BJ (cell line): ENCODE results near the gene THAP4. TPM values are rescaled to one million over a fixed set of nuclear protein-coding genes. Genes with fewer than 3 reads are reported as not detected.

Experiments
- CTCF ChIA-PET: fragments of 350-600 bp; formaldehyde crosslinking; extraction: SDS; loops from one replicate; lab custom pipeline; 2021; ENCODE audit warnings: antibody characterized with exemption, inconsistent platforms; lab: Yijun Ruan, JAX
- POLR2A ChIA-PET: fragments of 300-600 bp; sonication (Branson Sonifier 250); formaldehyde crosslinking; extraction: SDS; loops from one replicate; lab custom pipeline; 2021; ENCODE audit warnings: antibody characterized with exemption; lab: Charles Lee
- DNase-seq: peaks from one replicate; pipeline ENCODE4 v3.0.0-alpha.2; 2011; ENCODE audit warnings: low read depth
- H3K27me3 ChIP-seq: 2 replicates; pipeline ENCODE4 v1.6.0; 2011; ENCODE audit warnings: low read length; ENCODE audit not compliant: control insufficient read depth, insufficient read depth
- H3K36me3 ChIP-seq: 2 replicates; pipeline ENCODE4 v1.5.1; 2011; ENCODE audit warnings: low read length; ENCODE audit not compliant: control insufficient read depth, insufficient read depth
- H3K4me3 ChIP-seq: 2 replicates; pipeline ENCODE4 v1.5.1; 2011; ENCODE audit warnings: low read depth, mild to moderate bottlenecking, control low read depth, low read length
- polyA plus RNA-seq: library from polyadenylated mRNA; depleted of rRNA; stranded (reverse); fragments of >200 nt; gene quantifications from 2 replicates; pipeline ENCODE4 v1.2.3, GENCODE V29; 2011
- TF ChIP-seq, protein P1 (sequence below): IDR thresholded peaks from 2 replicates; pipeline ENCODE4 v1.5.1; 2011; ENCODE audit warnings: low read depth, mild to moderate bottlenecking, control low read depth, inconsistent platforms, low read length, moderate library complexity; ENCODE audit not compliant: insufficient read depth

The THAP4 gene
- polyA plus RNA-seq, 1 experiment: 50.4 TPM

DNA sequence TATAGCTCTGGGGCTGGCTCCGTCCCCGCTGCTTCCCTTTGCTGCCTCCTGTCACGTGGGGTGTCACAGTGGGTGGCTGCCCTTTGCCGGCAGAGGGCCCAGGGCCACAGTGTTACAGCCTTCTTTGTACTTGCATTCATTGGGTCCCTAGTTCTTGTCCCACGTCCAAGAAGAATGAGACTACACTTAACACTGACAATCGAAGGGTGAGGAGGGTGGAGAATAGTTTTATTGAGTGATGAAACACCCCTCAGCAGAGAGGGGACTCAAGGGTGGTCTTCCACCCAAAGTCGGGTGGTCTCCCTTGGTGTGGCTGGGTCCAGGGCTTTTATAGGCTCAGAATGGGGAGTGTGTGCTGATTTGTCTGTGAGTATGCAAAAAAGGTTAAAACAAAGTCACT lies 2.4 kb upstream of the THAP4 start:
- ChIA-PET POLR2A (no interaction called here), CTCF (interaction anchor here (2.0 kb wide), 1 partner anchor 10 kb away, joined by 4 read pairs; no protein-coding TSS in a partner anchor)
- Histone ChIP-seq H3K27me3 (no peaks in the 10 kb centered on the region), H3K36me3 (peaks cover 3% of the 10 kb centered on the region), H3K4me3 (no peak overlapping the region)
- DNase-seq: no peak
- TF ChIP-seq, protein P1, sequence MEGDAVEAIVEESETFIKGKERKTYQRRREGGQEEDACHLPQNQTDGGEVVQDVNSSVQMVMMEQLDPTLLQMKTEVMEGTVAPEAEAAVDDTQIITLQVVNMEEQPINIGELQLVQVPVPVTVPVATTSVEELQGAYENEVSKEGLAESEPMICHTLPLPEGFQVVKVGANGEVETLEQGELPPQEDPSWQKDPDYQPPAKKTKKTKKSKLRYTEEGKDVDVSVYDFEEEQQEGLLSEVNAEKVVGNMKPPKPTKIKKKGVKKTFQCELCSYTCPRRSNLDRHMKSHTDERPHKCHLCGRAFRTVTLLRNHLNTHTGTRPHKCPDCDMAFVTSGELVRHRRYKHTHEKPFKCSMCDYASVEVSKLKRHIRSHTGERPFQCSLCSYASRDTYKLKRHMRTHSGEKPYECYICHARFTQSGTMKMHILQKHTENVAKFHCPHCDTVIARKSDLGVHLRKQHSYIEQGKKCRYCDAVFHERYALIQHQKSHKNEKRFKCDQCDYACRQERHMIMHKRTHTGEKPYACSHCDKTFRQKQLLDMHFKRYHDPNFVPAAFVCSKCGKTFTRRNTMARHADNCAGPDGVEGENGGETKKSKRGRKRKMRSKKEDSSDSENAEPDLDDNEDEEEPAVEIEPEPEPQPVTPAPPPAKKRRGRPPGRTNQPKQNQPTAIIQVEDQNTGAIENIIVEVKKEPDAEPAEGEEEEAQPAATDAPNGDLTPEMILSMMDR: no peak

DNA sequence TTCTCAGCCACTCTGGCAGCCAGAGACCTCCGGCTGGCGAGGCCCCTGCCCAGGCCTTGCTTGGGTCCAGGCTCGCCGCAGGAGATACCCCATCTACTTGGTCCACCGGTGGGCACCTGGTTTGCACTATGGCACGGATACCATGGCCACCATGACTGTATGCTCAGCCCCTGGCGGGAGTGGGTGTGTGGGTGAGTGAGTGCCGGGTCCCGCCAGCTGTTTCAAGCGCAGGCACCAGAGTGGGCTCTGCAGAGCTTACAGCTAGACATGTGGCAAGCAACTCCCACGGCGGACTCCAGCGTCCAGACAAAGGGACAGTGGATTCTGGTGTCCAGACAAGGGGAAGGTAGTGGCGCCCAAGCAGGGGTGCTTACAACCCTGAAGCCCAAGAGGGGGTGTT lies 2.0 kb upstream of the THAP4 start:
- CTCF ChIA-PET: interaction anchor here (1.4 to 2.0 kb wide), 2 partner anchors 9 to 10 kb away, joined by 3 to 4 read pairs; no protein-coding TSS in a partner anchor
- POLR2A ChIA-PET: no interaction called here

DNA sequence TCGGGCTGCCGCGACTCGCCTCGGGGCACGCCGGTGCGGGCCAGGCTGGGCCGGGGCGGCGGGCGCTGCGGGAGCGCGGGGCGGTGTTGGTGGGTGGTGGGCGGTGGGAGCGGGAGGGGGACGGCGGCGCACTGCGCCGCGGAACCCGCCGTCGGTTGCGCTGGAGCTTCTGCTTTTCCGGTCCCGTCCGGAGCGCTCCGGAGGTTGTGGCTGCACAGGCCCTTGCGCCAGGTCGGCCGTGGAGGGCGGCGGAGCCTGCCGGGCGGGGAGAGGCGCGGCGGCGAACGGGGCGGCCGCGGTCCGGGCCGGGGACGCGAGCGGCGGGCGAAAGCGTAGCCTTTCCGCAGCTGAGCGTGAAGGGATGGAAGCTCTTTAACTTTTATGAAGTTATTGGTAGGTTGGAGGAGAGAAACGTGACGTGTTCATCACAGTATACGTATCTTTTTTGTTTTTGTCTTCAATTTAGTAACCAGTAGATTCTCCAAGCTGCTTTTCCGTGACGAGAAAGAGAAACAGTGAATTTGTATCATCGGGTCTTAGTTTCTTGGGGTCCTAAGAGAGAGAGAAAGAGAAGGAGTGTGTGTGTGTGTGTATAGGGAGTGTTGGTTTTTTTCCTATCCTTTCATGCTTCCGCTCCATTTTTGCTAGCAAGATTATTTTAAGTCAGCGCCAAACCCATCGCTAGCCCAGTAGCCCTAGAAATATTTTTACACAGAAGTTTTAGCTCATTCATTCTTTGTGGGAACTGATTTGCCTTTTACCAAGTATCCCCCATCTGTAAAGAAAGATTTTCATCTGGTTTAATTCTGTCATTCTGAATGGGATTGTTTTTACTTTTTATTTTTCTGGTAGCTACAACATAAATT lies 1.1 kb upstream of the THAP4 start:
- H3K36me3 ChIP-seq: peaks cover 10% of the 10 kb centered on the region
- POLR2A ChIA-PET: no interaction called here
- DNase-seq: no peak

More for the DNA sequence above, 2.0 kb upstream of the THAP4 start:
- TF ChIP-seq, protein P1: no peak
- no peak overlapping the region; the same call in 1 of the 2 replicates for H3K4me3 ChIP-seq
- no peaks in the 10 kb centered on the region for H3K27me3 ChIP-seq
- peaks cover 3% of the 10 kb centered on the region for H3K36me3 ChIP-seq
- DNase-seq: no peak

DNA sequence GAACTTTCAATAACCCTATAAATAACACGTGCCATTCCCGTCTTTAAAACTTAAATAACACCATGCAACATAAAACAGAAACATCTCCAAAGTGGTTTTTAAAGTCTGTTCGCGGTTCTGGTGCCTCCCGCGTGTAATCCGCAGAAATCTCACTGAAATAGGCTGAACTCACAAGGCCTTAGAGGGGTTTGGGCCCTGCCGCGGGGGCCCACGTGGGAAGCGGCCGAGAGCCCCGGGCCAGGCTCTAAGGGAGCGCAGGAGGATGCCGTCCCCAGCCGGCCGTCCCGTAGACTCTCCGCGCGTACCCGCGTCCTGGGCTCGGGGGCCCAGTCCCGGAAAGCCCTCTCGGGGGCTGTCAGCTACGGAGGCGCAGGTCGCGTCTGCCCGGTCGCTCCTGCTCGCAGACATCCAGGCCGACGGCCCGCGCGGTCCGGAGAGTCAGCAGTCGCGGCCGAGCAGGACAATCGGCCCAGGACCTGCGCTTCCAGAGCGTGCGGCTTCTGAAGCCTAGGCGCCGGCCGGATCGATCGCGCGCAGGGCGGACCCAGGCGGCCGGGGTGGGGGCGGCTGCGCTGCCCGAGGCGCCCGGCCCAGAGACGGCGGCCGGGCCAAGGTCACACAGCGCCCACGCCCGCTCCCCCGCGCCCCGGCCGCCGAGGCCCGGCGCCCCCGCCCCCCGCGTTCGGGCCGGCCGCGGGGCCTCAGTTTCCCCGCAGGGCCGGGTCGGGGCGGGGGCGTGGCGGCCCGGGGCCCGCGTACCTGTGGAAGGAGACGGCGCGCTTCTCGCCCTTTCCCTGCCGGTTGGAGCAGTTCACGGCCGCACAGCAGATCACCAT lies 558 bp downstream of the THAP4 start:
- H3K27me3 ChIP-seq: no peaks in the 10 kb centered on the region
- H3K4me3 ChIP-seq: peak overlapping the region; percentile 94
- ChIA-PET CTCF (no interaction called here), POLR2A (interaction anchor here (0.7 kb wide), 1 partner anchor 18 kb away, joined by 9 read pairs; no protein-coding TSS in a partner anchor)
- H3K36me3 ChIP-seq: peaks cover 17% of the 10 kb centered on the region
- TF ChIP-seq, protein P1: no peak
- DNase-seq: no peak

More for the DNA sequence above, 1.1 kb upstream of the THAP4 start:
- CTCF ChIA-PET: interaction anchor here (1.4 to 2.0 kb wide), 2 partner anchors 10 to 11 kb away, joined by 3 to 4 read pairs; no protein-coding TSS in a partner anchor
- peak overlapping the region; percentile 94 for H3K4me3 ChIP-seq
- TF ChIP-seq, protein P1: no peak
- no peaks in the 10 kb centered on the region for H3K27me3 ChIP-seq
